ENCODE measurements around the gene MYO3B.

GRCh38 chr2:170240629-170241028, 62.7 kb downstream of the MYO3B start:
- TF ChIP-seq POLR2AphosphoS5 (IDR thresholded peaks at IDR 0.05; ENCODE audit: borderline replicate concordance, low read depth, low read length) = no peak
- TF ChIP-seq EZH2 (IDR thresholded peaks at IDR 0.05) = no peak
- no peak for TF ChIP-seq FOXP2 (optimal IDR thresholded peaks at IDR 0.05; ENCODE audit: control extremely low read depth, extremely low read length, insufficient read depth)
